Activated naive CD8-positive, alpha-beta T cell treated with anti-CD3 and anti-CD28 coated beads, Interleukin-2, amount 10 ng/mL, durations not matched to agents 7 days and 5 days (primary cell): ENCODE measurements around the gene DCAF16. TPM values are rescaled to one million over a fixed set of nuclear protein-coding genes. Genes with fewer than 3 reads are reported as not detected.
"Not testable (repeated sequence)": the region's sequence is repeated elsewhere in the genome, so short reads cannot be mapped to it uniquely, and the experiment has no call there.

Source experiments
- ATAC-seq: fragments of 150-1000 bp; cut with Tn5 transposase; one replicate; pipeline ENCODE4 v1.10.0; 2021; ENCODE audit warnings: low read depth, moderate library complexity
- POLR2A ChIA-PET: fragments of 350-600 bp; sonication (Branson Sonifier 250); formaldehyde crosslinking; loops from one replicate; lab custom pipeline; 2021; ENCODE audit warnings: antibody characterized with exemption; lab: Charles Lee
- DNase-seq: peaks from one replicate; pipeline ENCODE4 v3.0.0; 2021
- H3K27ac Mint-ChIP-seq: one replicate; pipeline ENCODE4 v1.8.0; 2022; ENCODE audit warnings: mild to moderate bottlenecking, mixed read lengths
- H3K27me3 Mint-ChIP-seq: one replicate; pipeline ENCODE4 v1.8.0; 2022; ENCODE audit warnings: mild to moderate bottlenecking, moderate library complexity, mixed read lengths
- H3K36me3 Mint-ChIP-seq: one replicate; pipeline ENCODE4 v1.8.0; 2021; ENCODE audit warnings: mild to moderate bottlenecking, mixed read lengths
- H3K4me1 Mint-ChIP-seq: one replicate; pipeline ENCODE4 v1.8.0; 2021; ENCODE audit warnings: mixed read lengths
- H3K4me3 Mint-ChIP-seq: one replicate; pipeline ENCODE4 v1.8.0; 2022; ENCODE audit warnings: mild to moderate bottlenecking, moderate library complexity, mixed read lengths
- H3K9me3 Mint-ChIP-seq: one replicate; pipeline ENCODE4 v1.8.0; 2021; ENCODE audit warnings: mixed read lengths
- total RNA-seq, 2 experiments: library from RNA; stranded (reverse); gene quantifications; one replicate each; pipeline ENCODE4 v1.2.3, GENCODE V29; 2021

DCAF16 gene
- 10 to 100 TPM; 54.5 to 60.6 TPM for total RNA-seq

DNA sequence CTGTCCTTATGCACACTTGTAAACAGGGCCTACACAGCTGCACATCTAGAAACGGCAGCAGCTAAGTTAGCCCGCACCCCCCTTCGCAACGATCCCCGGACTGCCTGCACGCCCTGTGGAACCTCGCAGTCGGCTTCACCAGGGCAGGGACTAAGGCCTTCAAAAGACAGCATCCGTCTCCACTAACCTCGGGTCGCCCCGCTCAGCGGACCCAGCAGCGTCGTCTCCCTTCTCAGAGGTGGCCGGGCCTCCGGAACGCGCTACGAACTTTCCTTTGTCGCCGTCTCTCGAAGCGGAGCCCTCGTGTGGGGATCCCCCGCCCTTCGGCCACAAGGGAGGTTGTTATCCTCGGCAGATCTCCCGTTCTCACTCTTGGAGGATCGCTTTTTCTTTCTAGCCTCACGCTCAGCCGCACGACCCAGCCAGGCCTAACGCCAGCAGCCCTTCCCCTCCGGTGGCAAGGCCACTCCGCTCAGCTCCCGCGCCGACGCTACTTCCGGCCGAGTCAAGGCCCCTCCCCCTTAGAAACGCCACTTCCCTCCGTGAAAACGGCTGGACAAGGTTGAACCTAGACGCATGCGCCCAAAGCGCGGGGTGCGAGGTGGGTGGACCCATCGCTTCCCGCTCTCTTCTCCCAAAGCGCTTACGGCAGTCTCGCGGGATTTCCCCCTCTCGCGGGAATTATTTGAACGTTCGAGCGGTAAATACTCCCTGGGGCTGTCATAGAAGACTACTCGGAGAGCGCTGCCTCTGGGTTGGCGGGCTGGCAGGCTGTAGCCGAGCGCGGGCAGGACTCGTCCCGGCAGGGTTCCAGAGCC, at the start of gene DCAF16, which contains the start of gene NCAPG:
TSS of gene DCAF16 (minus strand) at position 498 of the 818 bp plus-strand sequence. CDS start 6,616 bp downstream, outside the sequence.
TSS of gene NCAPG (plus strand) at position 720 of the 818 bp plus-strand sequence. CDS start 99 bp downstream, outside the sequence.
- POLR2A ChIA-PET, result interaction anchor here (0.6 to 3.5 kb wide), 15 partner anchors 11 to 474 kb away, joined by 3 to 64 read pairs (median 4); partner anchors contain the start of genes LAP3 and MED28

DNA sequence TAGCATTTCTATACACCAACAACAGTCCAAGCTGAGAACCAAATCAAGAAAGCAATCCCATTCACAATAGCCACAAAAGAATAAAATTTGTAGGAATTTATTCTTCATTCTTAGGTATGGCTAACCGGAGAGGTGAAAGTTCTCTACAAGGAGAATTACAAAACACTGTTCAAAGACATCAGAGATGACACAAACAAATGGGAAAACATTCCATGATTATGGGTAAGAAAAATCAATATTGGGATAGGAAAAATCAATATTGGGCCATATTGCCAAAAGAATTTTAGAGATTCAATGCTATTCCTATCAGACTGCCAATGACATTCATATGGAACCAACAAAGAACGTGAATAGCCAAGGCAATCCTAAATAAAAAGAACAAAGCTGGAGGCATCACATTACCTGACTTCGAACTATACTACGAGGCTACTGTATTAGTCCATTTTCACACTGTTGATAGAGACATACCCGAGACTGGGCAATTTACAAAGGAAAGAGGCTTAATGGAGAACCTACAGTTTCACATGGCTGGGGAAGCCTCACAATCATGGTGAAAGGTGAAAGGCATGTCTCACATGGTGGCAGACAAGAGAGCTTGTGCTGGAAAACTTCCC, 49.3 kb upstream of the DCAF16 start:
- ATAC-seq (no peak), DNase-seq (no peak)
- peaks cover 23% of the 10 kb centered on the region for H3K36me3 Mint-ChIP-seq
- no peak overlapping the region for H3K4me3 Mint-ChIP-seq
- POLR2A ChIA-PET, result no interaction called here
- no peak overlapping the region for H3K27ac Mint-ChIP-seq
- no peaks in the 10 kb centered on the region for H3K27me3 Mint-ChIP-seq
- no peaks in the 10 kb centered on the region for H3K4me1 Mint-ChIP-seq
- peaks cover 15% of the 10 kb centered on the region for H3K9me3 Mint-ChIP-seq

More for the DNA sequence above, at the start of gene DCAF16, which contains the start of gene NCAPG:
- Mint-ChIP-seq H3K27me3 (no peaks in the 10 kb centered on the region), H3K36me3 (peaks cover 24% of the 10 kb centered on the region), H3K27ac (peak within 1 kb of the TSS; percentile 99), H3K4me1 (peaks cover 36% of the 10 kb centered on the region), H3K4me3 (peak within 1 kb of the TSS; percentile 92), H3K9me3 (no peaks in the 10 kb centered on the region)
- DNase-seq (peak; percentile 97), ATAC-seq (peak; percentile 92)

DNA sequence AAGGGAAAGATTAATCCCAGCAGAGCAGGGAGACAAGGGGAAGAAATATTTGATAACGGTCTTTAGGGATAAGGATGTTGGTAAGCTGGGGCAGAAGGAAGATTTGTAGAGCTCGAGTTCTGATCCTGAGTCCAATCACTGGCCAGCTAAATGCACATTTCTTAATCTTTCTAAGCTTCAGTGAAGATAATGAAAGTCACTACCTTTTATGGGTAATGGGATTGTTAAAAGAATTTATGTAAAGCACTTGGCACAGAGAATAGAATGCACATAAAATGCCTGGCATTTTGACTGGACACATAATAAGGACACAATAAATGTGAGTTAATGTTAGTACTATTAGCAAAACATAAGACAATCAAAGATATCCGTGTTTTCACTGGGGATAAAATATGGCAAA, 43.5 kb upstream of the DCAF16 start:
- ATAC-seq (no peak), DNase-seq (no peak)
- POLR2A ChIA-PET, result no interaction called here
- Mint-ChIP-seq H3K36me3 (peaks cover 10% of the 10 kb centered on the region), H3K4me1 (no peaks in the 10 kb centered on the region), H3K4me3 (no peak overlapping the region), H3K9me3 (peaks cover 2% of the 10 kb centered on the region), H3K27me3 (no peaks in the 10 kb centered on the region), H3K27ac (no peak overlapping the region)

GRCh38 chr4:17851959-17852358, 41.4 kb upstream of the DCAF16 start:
- Mint-ChIP-seq H3K27ac (no peak overlapping the region), H3K27me3 (no peaks in the 10 kb centered on the region), H3K36me3 (peaks cover 19% of the 10 kb centered on the region), H3K4me3 (no peak overlapping the region), H3K9me3 (no peaks in the 10 kb centered on the region), H3K4me1 (no peaks in the 10 kb centered on the region)
- ATAC-seq, result no peak
- POLR2A ChIA-PET, result no interaction called here
- no peak for DNase-seq

DNA sequence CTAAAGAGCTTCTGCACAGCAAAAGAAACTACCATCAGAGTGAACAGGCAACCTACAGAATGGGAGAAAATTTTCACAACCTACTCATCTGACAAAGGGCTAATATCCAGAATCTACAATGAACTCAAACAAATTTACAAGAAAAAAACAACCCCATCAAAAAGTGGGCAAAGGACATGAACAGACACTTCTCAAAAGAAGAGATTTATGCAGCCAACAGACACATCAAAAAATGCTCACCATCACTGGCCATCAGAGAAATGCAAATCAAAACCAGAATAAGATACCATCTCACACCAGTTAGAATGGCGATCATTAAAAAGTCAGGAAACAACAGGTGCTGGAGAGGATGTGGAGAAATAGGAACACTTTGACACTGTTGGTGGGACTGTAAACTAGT, 39.7 kb upstream of the DCAF16 start:
- H3K27ac Mint-ChIP-seq, POLR2A ChIA-PET, DNase-seq, H3K9me3 Mint-ChIP-seq, H3K4me3 Mint-ChIP-seq, H3K27me3 Mint-ChIP-seq, H3K4me1 Mint-ChIP-seq, ATAC-seq: not testable (repeated sequence)
- peaks cover 28% of the 10 kb centered on the region for H3K36me3 Mint-ChIP-seq

DNA sequence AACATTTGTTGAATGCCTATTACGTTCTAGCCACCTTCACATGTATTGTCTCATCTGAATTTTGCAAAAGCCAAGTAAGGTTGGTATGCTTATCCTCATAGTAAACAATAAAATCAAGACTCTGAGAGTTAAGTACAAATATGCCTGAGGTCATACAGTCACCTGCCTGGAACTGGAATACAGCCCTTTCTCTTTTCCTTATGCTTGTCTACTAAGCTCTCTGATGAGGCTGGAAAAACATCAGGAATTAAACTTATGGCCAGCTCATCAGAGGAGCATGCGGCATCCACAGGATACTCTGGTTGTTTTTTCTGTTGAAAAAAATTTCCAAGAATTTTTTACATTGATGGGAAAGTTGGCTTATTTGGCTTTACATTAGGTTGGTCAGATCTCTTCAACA, 35.7 kb upstream of the DCAF16 start:
- POLR2A ChIA-PET, result no interaction called here
- no peak for DNase-seq
- peaks cover 3% of the 10 kb centered on the region for H3K4me1 Mint-ChIP-seq
- ATAC-seq, result no peak
- H3K36me3 Mint-ChIP-seq, result peaks cover 54% of the 10 kb centered on the region
- H3K4me3 Mint-ChIP-seq, result no peak overlapping the region
- no peak overlapping the region for H3K27ac Mint-ChIP-seq
- no peaks in the 10 kb centered on the region for H3K27me3 Mint-ChIP-seq
- H3K9me3 Mint-ChIP-seq, result no peaks in the 10 kb centered on the region

GRCh38 chr4:17823871-17824669, 13.5 kb upstream of the DCAF16 start:
- no peak for ATAC-seq
- Mint-ChIP-seq H3K27me3 (no peaks in the 10 kb centered on the region), H3K4me3 (no peak overlapping the region), H3K27ac (no peak overlapping the region), H3K4me1 (peaks cover 9% of the 10 kb centered on the region), H3K9me3 (no peaks in the 10 kb centered on the region), H3K36me3 (peaks cover 50% of the 10 kb centered on the region)
- DNase-seq, result no peak
- POLR2A ChIA-PET, result no interaction called here

GRCh38 chr4:17817027-17817426, 6.5 kb upstream of the DCAF16 start:
- Mint-ChIP-seq H3K4me3 (no peak overlapping the region), H3K27me3 (no peaks in the 10 kb centered on the region), H3K9me3 (no peaks in the 10 kb centered on the region), H3K27ac (peak overlapping the region; percentile 68), H3K36me3 (peaks cover 43% of the 10 kb centered on the region), H3K4me1 (peaks cover 31% of the 10 kb centered on the region)
- DNase-seq, result no peak
- ATAC-seq, result peak; percentile 78
- POLR2A ChIA-PET, result no interaction called here

GRCh38 chr4:17816142-17816541, 5.6 kb upstream of the DCAF16 start:
- H3K27ac Mint-ChIP-seq, result no peak overlapping the region

DNA sequence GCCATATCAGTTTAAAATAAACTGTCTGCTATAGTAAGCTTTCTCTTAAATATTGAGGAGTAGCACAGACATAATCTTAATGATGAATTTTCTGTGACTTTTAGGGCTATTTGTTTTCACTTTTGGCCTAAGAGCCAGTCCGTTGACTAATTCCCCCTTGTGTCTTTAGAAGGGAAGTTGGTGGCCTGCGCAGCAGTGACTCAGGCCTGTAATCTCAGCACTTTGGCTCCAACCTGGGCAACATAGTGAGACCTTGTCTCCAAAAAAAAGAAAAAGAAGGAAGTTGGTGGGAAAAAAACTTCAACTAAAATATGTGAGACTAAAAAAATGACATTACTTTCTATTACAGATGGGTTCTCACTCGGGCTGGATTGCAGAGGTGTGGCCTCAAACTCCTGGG, 3.6 kb upstream of the DCAF16 start:
- no peaks in the 10 kb centered on the region for H3K9me3 Mint-ChIP-seq
- ATAC-seq (no peak), DNase-seq (no peak)
- H3K36me3 Mint-ChIP-seq, result peaks cover 36% of the 10 kb centered on the region
- peaks cover 29% of the 10 kb centered on the region for H3K4me1 Mint-ChIP-seq
- H3K27ac Mint-ChIP-seq, result no peak overlapping the region
- H3K27me3 Mint-ChIP-seq, result no peaks in the 10 kb centered on the region
- POLR2A ChIA-PET, result no interaction called here
- H3K4me3 Mint-ChIP-seq, result peak overlapping the region; percentile 11

More at GRCh38 chr4:17816142-17816541, 5.6 kb upstream of the DCAF16 start:
- ATAC-seq (no peak), DNase-seq (no peak)
- H3K36me3 Mint-ChIP-seq, result peaks cover 39% of the 10 kb centered on the region
- H3K4me1 Mint-ChIP-seq, result peaks cover 32% of the 10 kb centered on the region
- POLR2A ChIA-PET, result no interaction called here
- no peaks in the 10 kb centered on the region for H3K27me3 Mint-ChIP-seq
- H3K4me3 Mint-ChIP-seq, result no peak overlapping the region
- no peaks in the 10 kb centered on the region for H3K9me3 Mint-ChIP-seq

DNA sequence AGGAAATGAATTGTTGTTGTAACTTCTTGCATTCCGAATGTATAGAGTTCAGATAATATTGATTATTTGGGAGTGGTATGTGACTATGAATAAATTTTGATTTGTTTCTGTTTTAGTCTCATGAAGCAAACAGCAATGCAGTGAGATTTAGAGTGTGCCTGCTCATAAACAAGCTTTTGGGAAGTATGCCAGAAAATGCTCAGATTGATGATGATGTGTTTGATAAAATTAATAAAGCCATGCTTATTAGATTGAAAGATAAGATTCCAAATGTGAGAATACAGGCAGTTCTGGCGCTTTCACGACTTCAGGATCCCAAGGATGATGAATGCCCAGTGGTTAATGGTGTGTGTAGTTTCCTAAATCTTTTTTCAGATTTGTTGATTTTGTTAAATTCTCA, 2.2 kb upstream of the DCAF16 start:
- Mint-ChIP-seq H3K4me1 (peaks cover 31% of the 10 kb centered on the region), H3K4me3 (peak overlapping the region; percentile 92), H3K27me3 (no peaks in the 10 kb centered on the region), H3K36me3 (peaks cover 37% of the 10 kb centered on the region), H3K27ac (no peak overlapping the region), H3K9me3 (no peaks in the 10 kb centered on the region)
- POLR2A ChIA-PET, result interaction anchor here (0.8 to 1.1 kb wide), 2 partner anchors 20 to 234 kb away, joined by 3 to 4 read pairs; no protein-coding TSS in a partner anchor
- DNase-seq (no peak), ATAC-seq (no peak)

- POLR2A ChIA-PET, result interaction anchor here (1.1 to 3.5 kb wide), 3 partner anchors 21 to 235 kb away, joined by 3 to 64 read pairs (median 16); partner anchors contain the start of genes LAP3 and MED28
- H3K4me3 Mint-ChIP-seq, result peak overlapping the region; percentile 92
- no peak for ATAC-seq
- no peaks in the 10 kb centered on the region for H3K9me3 Mint-ChIP-seq
- peaks cover 35% of the 10 kb centered on the region for H3K36me3 Mint-ChIP-seq
- peak overlapping the region; percentile 39 for H3K27ac Mint-ChIP-seq
- H3K4me1 Mint-ChIP-seq, result peaks cover 31% of the 10 kb centered on the region
- DNase-seq, result no peak
- H3K27me3 Mint-ChIP-seq, result no peaks in the 10 kb centered on the region
Observed at GRCh38 chr4:17812125-17812524, 1.6 kb upstream of the DCAF16 start.
